ENCODE data around the gene TPSG1. TPM values are rescaled to one million over a fixed set of nuclear protein-coding genes. Genes with fewer than 3 reads are reported as not detected.

The TPSG1 gene
- total RNA-seq, 4 donors from 2014 or later = 0.31 to 3.0 TPM; not detected in 2

- Histone ChIP-seq H3K4me1 (peaks cover 0 to 9% (median 0%) of the 10 kb centered on the region in 3 donors), H3K27me3 (no peaks in the 10 kb centered on the region), H3K4me3 (no peak overlapping the region), H3K9me3 (no peaks in the 10 kb centered on the region), H3K36me3 (peaks cover 0 to 86% of the 10 kb centered on the region in 2 donors), H3K27ac (no peak overlapping the region)
- ATAC-seq = no peak
- WGBS, 2 donors (ENCODE audit: low coverage in 1 of 2) = 70% methylated on average over 3 of the region's 49 CpGs; no CpG with 5 or more reads in 1 of the 2 donors
- TF ChIP-seq CTCF (IDR thresholded peaks at IDR 0.05) = no peak
- no peak for TF ChIP-seq EP300 (IDR thresholded peaks at IDR 0.05)
- TF ChIP-seq POLR2AphosphoS5 (IDR thresholded peaks at IDR 0.05) = no peak
- no peak for TF ChIP-seq POLR2A (IDR thresholded peaks at IDR 0.05)
Measured at GRCh38 chr16:1218061-1218929, 6.8 kb downstream of the TPSG1 start.

- H3K36me3 ChIP-seq = peaks cover 0 to 93% of the 10 kb centered on the region in 2 donors
- peaks cover 0 to 9% (median 0%) of the 10 kb centered on the region in 3 donors for H3K4me1 ChIP-seq
- no CpG with 5 or more reads among the region's 24 CpGs for WGBS, 2 donors (ENCODE audit: low coverage in 1 of 2)
- no peak overlapping the region for H3K4me3 ChIP-seq
- H3K9me3 ChIP-seq = no peaks in the 10 kb centered on the region
- TF ChIP-seq EP300 (IDR thresholded peaks at IDR 0.05) (no peak), CTCF (IDR thresholded peaks at IDR 0.05) (no peak), POLR2AphosphoS5 (IDR thresholded peaks at IDR 0.05) (no peak), POLR2A (IDR thresholded peaks at IDR 0.05) (no peak)
- no peak for ATAC-seq
- H3K27me3 ChIP-seq = no peaks in the 10 kb centered on the region
- H3K27ac ChIP-seq = no peak overlapping the region
Measured at GRCh38 chr16:1217526-1217925, 7.5 kb downstream of the TPSG1 start.

GRCh38 chr16:1216681-1217400 is 8.2 kb downstream of the TPSG1 start:
- H3K27ac ChIP-seq = no peak overlapping the region
- no peak for ATAC-seq
- TF ChIP-seq POLR2A (IDR thresholded peaks at IDR 0.05) (no peak), EP300 (IDR thresholded peaks at IDR 0.05) (no peak), POLR2AphosphoS5 (IDR thresholded peaks at IDR 0.05) (no peak), CTCF (IDR thresholded peaks at IDR 0.05) (no peak)
- 100% methylated on average over 3 of the region's 32 CpGs; no CpG with 5 or more reads in 1 of the 2 donors for WGBS, 2 donors (ENCODE audit: low coverage in 1 of 2)
- no peak overlapping the region for H3K4me3 ChIP-seq
- peaks cover 0 to 98% of the 10 kb centered on the region in 2 donors for H3K36me3 ChIP-seq
- H3K27me3 ChIP-seq = no peaks in the 10 kb centered on the region
- H3K4me1 ChIP-seq = peaks cover 0 to 9% (median 0%) of the 10 kb centered on the region in 3 donors
- no peaks in the 10 kb centered on the region for H3K9me3 ChIP-seq

- no peak for ATAC-seq
- TF ChIP-seq POLR2AphosphoS5 (IDR thresholded peaks at IDR 0.05) (no peak), CTCF (IDR thresholded peaks at IDR 0.05) (no peak), EP300 (IDR thresholded peaks at IDR 0.05) (no peak), POLR2A (IDR thresholded peaks at IDR 0.05) (no peak)
- Histone ChIP-seq H3K27me3 (no peaks in the 10 kb centered on the region), H3K4me1 (peaks cover 0 to 9% (median 0%) of the 10 kb centered on the region in 3 donors), H3K36me3 (peaks cover 0 to 100% of the 10 kb centered on the region in 2 donors), H3K27ac (no peak overlapping the region), H3K4me3 (no peak overlapping the region), H3K9me3 (no peaks in the 10 kb centered on the region)
- 88% methylated on average over 1 of the region's 12 CpGs; no CpG with 5 or more reads in 1 of the 2 donors for WGBS, 2 donors (ENCODE audit: low coverage in 1 of 2)
Measured at GRCh38 chr16:1216296-1216619, 8.8 kb downstream of the TPSG1 start.
